ENCODE data around the gene STAT1. TPM values are rescaled to one million over a fixed set of nuclear protein-coding genes. Genes with fewer than 3 reads are reported as not detected.

The STAT1 gene
- total RNA-seq, 2 experiments from 2014 or later: 56.6 to 57.8 TPM

- TF ChIP-seq CTCF (IDR thresholded peaks at IDR 0.05): no peak
- ChIA-PET POLR2A (interaction anchor here (0.8 to 4.3 kb wide), 14 partner anchors 9 to 97 kb away, joined by 3 to 57 read pairs (median 5); partner anchors contain the start of genes GLS and STAT1), CTCF (interaction anchor here (0.7 to 1.6 kb wide), 10 partner anchors 9 to 97 kb away, joined by 3 to 11 read pairs (median 4); partner anchors contain the start of gene GLS)
- H3K4me3 Mint-ChIP-seq: peak overlapping the region; percentile 59
- H3K9me3 ChIP-seq (ENCODE audit: control insufficient read depth in 1 of 2, insufficient read depth in 1 of 2, low read length in 2 of 2): no peaks in the 10 kb centered on the region
- ATAC-seq (ENCODE audit: poor library complexity): peak; percentile 85
- no peaks in the 10 kb centered on the region for H3K27me3 Mint-ChIP-seq
- peak overlapping the region; percentile 16 to 66 for H3K27ac ChIP-seq (ENCODE audit: low read depth in 1 of 2, low read length in 2 of 2)
- H3K36me3 ChIP-seq (ENCODE audit: insufficient read depth, low read length): no peaks in the 10 kb centered on the region
- DNase-seq: peak in 4 of 14 experiments; percentile 14 to 66 (median 64)
- peaks cover 12% of the 10 kb centered on the region for H3K4me1 ChIP-seq (ENCODE audit: insufficient read depth, low read length)
- H3K4me3 ChIP-seq (ENCODE audit: low read length): no peak overlapping the region
- no peaks in the 10 kb centered on the region for H3K9me3 Mint-ChIP-seq
- H3K27me3 ChIP-seq (ENCODE audit: control insufficient read depth in 1 of 2, insufficient read depth in 2 of 2, low read length in 2 of 2): no peaks in the 10 kb centered on the region
- H3K27ac Mint-ChIP-seq: no peak overlapping the region
- no peaks in the 10 kb centered on the region for H3K36me3 Mint-ChIP-seq (ENCODE audit: low read depth)
- intact Hi-C loops (cut with DNase I, micrococcal nuclease): loop anchor here (1.0 to 5.0 kb wide), 4 partner anchors 65 to 167 kb away; no protein-coding TSS in a partner anchor
- H3K4me1 Mint-ChIP-seq (ENCODE audit: low read depth): peaks cover 27% of the 10 kb centered on the region
These were observed 66.2 kb downstream of the STAT1 start for GRCh38 chr2:190947711-190948251.

- Histone ChIP-seq H3K4me3 (ENCODE audit: low read length) (no peak overlapping the region), H3K27me3 (ENCODE audit: control insufficient read depth in 1 of 2, insufficient read depth in 2 of 2, low read length in 2 of 2) (no peaks in the 10 kb centered on the region), H3K27ac (ENCODE audit: low read depth in 1 of 2, low read length in 2 of 2) (peak overlapping the region in 1 of 2 donors; percentile 66), H3K36me3 (ENCODE audit: insufficient read depth, low read length) (no peaks in the 10 kb centered on the region), H3K9me3 (ENCODE audit: control insufficient read depth in 1 of 2, insufficient read depth in 1 of 2, low read length in 2 of 2) (no peaks in the 10 kb centered on the region), H3K4me1 (ENCODE audit: insufficient read depth, low read length) (peaks cover 12% of the 10 kb centered on the region)
- Mint-ChIP-seq H3K9me3 (no peaks in the 10 kb centered on the region), H3K36me3 (ENCODE audit: low read depth) (no peaks in the 10 kb centered on the region), H3K27ac (no peak overlapping the region), H3K4me1 (ENCODE audit: low read depth) (peaks cover 27% of the 10 kb centered on the region), H3K27me3 (no peaks in the 10 kb centered on the region), H3K4me3 (no peak overlapping the region)
- ChIA-PET CTCF (interaction anchor here (0.7 to 1.6 kb wide), 11 partner anchors 8 to 97 kb away, joined by 3 to 11 read pairs (median 4); partner anchors contain the start of gene GLS), POLR2A (interaction anchor here (0.7 to 4.3 kb wide), 14 partner anchors 9 to 97 kb away, joined by 3 to 57 read pairs (median 5); partner anchors contain the start of genes GLS and STAT1)
- intact Hi-C loops (cut with DNase I, micrococcal nuclease): loop anchor here (2.0 to 5.0 kb wide), 2 partner anchors 64 to 95 kb away; no protein-coding TSS in a partner anchor
- ATAC-seq (ENCODE audit: poor library complexity) (peak; percentile 38), DNase-seq (peak in 3 of 14 experiments; percentile 11 to 51 (median 42))
- no peak for TF ChIP-seq CTCF (IDR thresholded peaks at IDR 0.05)
These were observed 66.8 kb downstream of the STAT1 start for GRCh38 chr2:190947141-190947540.

- intact Hi-C loops (cut with DNase I, micrococcal nuclease): loop anchor here in 1 of 2 experiments (2.0 kb wide), 1 partner anchor 29 kb away; no protein-coding TSS in a partner anchor
- no peak for DNase-seq
- Histone ChIP-seq H3K27me3 (ENCODE audit: control insufficient read depth in 1 of 2, insufficient read depth in 2 of 2, low read length in 2 of 2) (no peaks in the 10 kb centered on the region), H3K36me3 (ENCODE audit: insufficient read depth, low read length) (no peaks in the 10 kb centered on the region), H3K4me3 (ENCODE audit: low read length) (no peak overlapping the region), H3K27ac (ENCODE audit: low read depth in 1 of 2, low read length in 2 of 2) (no peak overlapping the region), H3K9me3 (ENCODE audit: control insufficient read depth in 1 of 2, insufficient read depth in 1 of 2, low read length in 2 of 2) (no peaks in the 10 kb centered on the region), H3K4me1 (ENCODE audit: insufficient read depth, low read length) (peaks cover 10% of the 10 kb centered on the region)
- ChIA-PET CTCF (no interaction called here), POLR2A (no interaction called here)
- H3K4me1 Mint-ChIP-seq (ENCODE audit: low read depth): peaks cover 31% of the 10 kb centered on the region
- H3K36me3 Mint-ChIP-seq (ENCODE audit: low read depth): no peaks in the 10 kb centered on the region
- TF ChIP-seq CTCF (IDR thresholded peaks at IDR 0.05): no peak
- no peak overlapping the region for H3K4me3 Mint-ChIP-seq
- no peaks in the 10 kb centered on the region for H3K27me3 Mint-ChIP-seq
- ATAC-seq (ENCODE audit: poor library complexity): no peak
- H3K9me3 Mint-ChIP-seq: no peaks in the 10 kb centered on the region
- H3K27ac Mint-ChIP-seq: no peak overlapping the region
These were observed 70.3 kb downstream of the STAT1 start for GRCh38 chr2:190943706-190944105.

Measured in CD4-positive, alpha-beta T cell (primary cell).